Endothelial cell (in vitro differentiated cells): ENCODE results near the gene EDN3. TPM values are rescaled to one million over a fixed set of nuclear protein-coding genes. Genes with fewer than 3 reads are reported as not detected.

Experiments
- DNase-seq: peaks from one replicate; pipeline ENCODE4 v3.0.0; 2021; ENCODE audit warnings: low spot score
- H3K27ac Mint-ChIP-seq: one replicate; pipeline ENCODE4 v1.8.0; 2021; ENCODE audit warnings: mixed read lengths, inconsistent platforms; ENCODE audit not compliant: unreplicated experiment
- H3K27me3 Mint-ChIP-seq: one replicate; pipeline ENCODE4 v1.8.0; 2021; ENCODE audit warnings: mild to moderate bottlenecking, moderate library complexity, mixed read lengths, inconsistent platforms; ENCODE audit not compliant: unreplicated experiment
- H3K36me3 Mint-ChIP-seq: one replicate; pipeline ENCODE4 v1.8.0; 2021; ENCODE audit warnings: mild to moderate bottlenecking, low read depth, mixed read lengths, inconsistent platforms; ENCODE audit not compliant: unreplicated experiment
- H3K4me1 Mint-ChIP-seq: one replicate; pipeline ENCODE4 v1.8.0; 2021; ENCODE audit warnings: mild to moderate bottlenecking, mixed read lengths, inconsistent platforms; ENCODE audit not compliant: unreplicated experiment
- H3K4me3 Mint-ChIP-seq: one replicate; pipeline ENCODE4 v1.8.0; 2021; ENCODE audit warnings: mild to moderate bottlenecking, mixed read lengths, inconsistent platforms; ENCODE audit not compliant: unreplicated experiment
- H3K9me3 Mint-ChIP-seq: one replicate; pipeline ENCODE4 v1.8.0; 2021; ENCODE audit warnings: mixed read lengths, inconsistent platforms; ENCODE audit not compliant: unreplicated experiment
- CTCF ChIP-seq: fragments of 200-600 bp; sonication (generic); IDR thresholded peaks from one replicate; pipeline ENCODE4 v1.5.0; 2021; ENCODE audit warnings: antibody characterized with exemption; ENCODE audit not compliant: unreplicated experiment
- total RNA-seq: library from RNA; stranded (reverse); fragmentation: NEBNext Ultra II Directional; extraction: Animal tissue kit (Norgen Biotek cat#: 25700); gene quantifications from one replicate; pipeline ENCODE4 v1.2.1, GENCODE V29; 2021; ENCODE audit not compliant: unreplicated experiment

The EDN3 gene
- total RNA-seq, 1 donor from 2014 or later: not detected

DNA sequence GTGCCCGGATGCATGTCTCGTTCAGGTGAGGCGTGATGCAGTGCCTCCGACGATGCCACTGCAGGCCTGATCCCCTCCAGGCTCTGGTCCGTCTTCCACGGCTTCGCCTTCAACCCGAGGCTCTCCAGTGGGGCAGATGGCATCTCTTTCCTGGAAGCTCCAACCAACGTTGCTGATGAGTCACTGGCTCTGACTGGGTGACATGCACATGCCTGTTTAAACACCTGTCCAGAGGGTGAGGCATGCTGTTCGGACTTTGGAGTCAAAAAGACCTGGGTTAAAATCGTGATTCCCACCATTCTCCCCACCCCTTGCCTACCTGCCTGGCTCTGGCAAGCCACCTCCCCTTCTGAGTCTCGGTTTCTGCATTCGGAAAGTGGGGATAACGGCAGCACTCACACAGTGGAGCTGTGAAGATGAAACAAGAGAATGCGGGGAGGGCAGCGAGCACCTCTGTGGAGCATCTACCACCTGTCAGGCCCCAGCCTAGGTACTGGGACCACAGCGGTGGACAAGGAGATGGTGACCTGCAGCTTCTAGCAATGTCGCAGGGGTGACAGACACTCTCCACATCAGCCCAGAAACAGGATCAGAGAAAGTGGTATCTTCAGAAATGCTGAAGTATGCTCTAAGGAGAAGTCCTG, 8.5 kb upstream of the EDN3 start:
- H3K27me3 Mint-ChIP-seq: peaks cover 5% of the 10 kb centered on the region
- no peaks in the 10 kb centered on the region for H3K4me1 Mint-ChIP-seq
- no peak overlapping the region for H3K27ac Mint-ChIP-seq
- no peak overlapping the region for H3K4me3 Mint-ChIP-seq
- DNase-seq: no peak
- no peaks in the 10 kb centered on the region for H3K9me3 Mint-ChIP-seq
- TF ChIP-seq CTCF: no peak
- no peaks in the 10 kb centered on the region for H3K36me3 Mint-ChIP-seq

GRCh38 chr20:59295531-59295930, 4.9 kb upstream of the EDN3 start:
- TF ChIP-seq CTCF: no peak
- H3K9me3 Mint-ChIP-seq: no peaks in the 10 kb centered on the region

DNA sequence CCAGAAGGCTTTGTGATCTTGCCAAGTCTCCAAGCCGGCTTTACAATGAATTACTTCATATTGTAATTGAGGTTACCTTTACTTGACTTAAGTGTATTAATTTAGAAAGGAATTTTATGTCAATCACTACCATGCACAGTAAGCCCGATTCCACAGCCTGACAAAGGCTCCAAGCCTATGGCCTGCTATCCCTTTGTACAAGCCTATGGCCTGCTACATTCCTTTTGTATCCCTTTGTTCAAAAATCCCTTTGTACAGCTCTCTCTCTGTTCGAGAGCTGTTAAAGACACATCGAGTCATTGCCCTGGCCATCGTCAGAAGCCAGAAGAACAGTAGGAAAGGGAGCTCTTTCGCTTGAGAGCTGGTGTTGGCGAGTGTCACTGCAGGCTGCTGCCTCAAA, 2.7 kb upstream of the EDN3 start:
- Mint-ChIP-seq H3K4me1 (no peaks in the 10 kb centered on the region), H3K27ac (no peak overlapping the region), H3K36me3 (no peaks in the 10 kb centered on the region), H3K9me3 (no peaks in the 10 kb centered on the region), H3K4me3 (no peak overlapping the region), H3K27me3 (peaks cover 5% of the 10 kb centered on the region)
- TF ChIP-seq CTCF: no peak
- DNase-seq: no peak

More at GRCh38 chr20:59295531-59295930, 4.9 kb upstream of the EDN3 start:
- DNase-seq: no peak
- Mint-ChIP-seq H3K27me3 (peaks cover 3% of the 10 kb centered on the region), H3K36me3 (no peaks in the 10 kb centered on the region), H3K27ac (no peak overlapping the region), H3K4me3 (no peak overlapping the region), H3K4me1 (no peaks in the 10 kb centered on the region)

DNA sequence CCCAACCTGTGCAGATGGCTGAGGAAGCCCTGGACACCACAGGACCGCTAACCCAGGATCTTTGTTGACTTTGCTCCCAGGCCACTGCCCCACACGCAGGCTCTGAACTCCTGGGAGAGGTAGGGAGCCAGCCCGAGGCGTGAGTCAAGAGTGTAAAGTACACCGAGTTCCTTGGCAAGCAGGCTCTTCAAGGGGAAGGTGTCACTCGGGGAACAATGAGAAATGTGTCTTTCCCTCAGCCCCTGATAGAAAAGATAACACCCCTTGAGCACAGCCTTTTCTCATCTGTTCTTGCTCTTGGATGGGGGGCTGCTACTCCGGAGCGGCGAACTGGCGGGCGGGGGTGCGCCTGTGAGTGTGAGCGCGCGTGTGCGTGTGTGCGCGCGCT, 472 bp upstream of the EDN3 start:
- no peak for DNase-seq
- TF ChIP-seq CTCF: no peak
- H3K27ac Mint-ChIP-seq: no peak overlapping the region
- H3K27me3 Mint-ChIP-seq: peaks cover 9% of the 10 kb centered on the region
- no peaks in the 10 kb centered on the region for H3K36me3 Mint-ChIP-seq
- no peaks in the 10 kb centered on the region for H3K4me1 Mint-ChIP-seq
- no peaks in the 10 kb centered on the region for H3K9me3 Mint-ChIP-seq
- H3K4me3 Mint-ChIP-seq: no peak overlapping the region

GRCh38 chr20:59301343-59302007, 1.1 kb downstream of the EDN3 start:
- no peaks in the 10 kb centered on the region for H3K36me3 Mint-ChIP-seq
- no peak overlapping the region for H3K4me3 Mint-ChIP-seq
- no peaks in the 10 kb centered on the region for H3K9me3 Mint-ChIP-seq
- DNase-seq: no peak
- peaks cover 9% of the 10 kb centered on the region for H3K27me3 Mint-ChIP-seq
- no peaks in the 10 kb centered on the region for H3K4me1 Mint-ChIP-seq
- TF ChIP-seq CTCF: no peak
- H3K27ac Mint-ChIP-seq: no peak overlapping the region
